Measurements from ENCODE around the gene GABBR1.

GABBR1 gene

DNA sequence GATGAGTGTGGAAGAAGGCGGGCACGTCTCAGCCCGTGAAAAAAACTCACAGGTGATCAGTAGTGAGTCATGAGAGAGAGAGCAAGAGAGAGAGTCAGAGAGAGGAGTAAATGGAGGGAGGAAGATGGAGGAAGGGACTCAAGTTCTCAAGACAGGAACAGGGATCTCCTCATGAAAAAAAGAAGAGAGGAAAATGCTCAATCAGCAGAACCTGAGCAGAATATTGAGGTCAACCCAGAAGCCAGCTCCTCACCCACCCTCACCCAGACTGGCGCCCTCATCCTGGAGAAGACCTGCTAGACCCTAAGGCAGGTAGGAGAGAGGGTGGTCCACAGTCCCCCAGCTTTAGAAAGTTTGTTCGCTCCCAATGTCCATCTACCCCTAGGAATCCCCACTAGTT is 78.2 kb downstream of the GABBR1 start:
- Histone ChIP-seq H3K27me3 (ENCODE audit: low read depth, low read length) (no peaks in the 10 kb centered on the region), H3K36me3 (replicated peaks; ENCODE audit: low read depth, low read length) (no peaks in the 10 kb centered on the region), H3K9ac (ENCODE audit: low read length) (no peak overlapping the region), H3K27ac (ENCODE audit: low read length) (no peak overlapping the region), H2AFZ (ENCODE audit: low read depth, low read length) (no peak overlapping the region), H3K4me1 (ENCODE audit: low read length) (no peaks in the 10 kb centered on the region), H3K4me3 (ENCODE audit: low read length) (no peak overlapping the region), H3K9me3 (ENCODE audit: insufficient read depth, low read length) (no peaks in the 10 kb centered on the region), H3K79me2 (ENCODE audit: low read length) (no peaks in the 10 kb centered on the region), H4K20me1 (ENCODE audit: insufficient read depth, low read length) (no peaks in the 10 kb centered on the region), H3K4me2 (ENCODE audit: low read length) (no peak overlapping the region)
- TF ChIP-seq EZH2phosphoT487 (IDR thresholded peaks at IDR 0.05; ENCODE audit: low read depth): no peak
- TF ChIP-seq, protein P1, sequence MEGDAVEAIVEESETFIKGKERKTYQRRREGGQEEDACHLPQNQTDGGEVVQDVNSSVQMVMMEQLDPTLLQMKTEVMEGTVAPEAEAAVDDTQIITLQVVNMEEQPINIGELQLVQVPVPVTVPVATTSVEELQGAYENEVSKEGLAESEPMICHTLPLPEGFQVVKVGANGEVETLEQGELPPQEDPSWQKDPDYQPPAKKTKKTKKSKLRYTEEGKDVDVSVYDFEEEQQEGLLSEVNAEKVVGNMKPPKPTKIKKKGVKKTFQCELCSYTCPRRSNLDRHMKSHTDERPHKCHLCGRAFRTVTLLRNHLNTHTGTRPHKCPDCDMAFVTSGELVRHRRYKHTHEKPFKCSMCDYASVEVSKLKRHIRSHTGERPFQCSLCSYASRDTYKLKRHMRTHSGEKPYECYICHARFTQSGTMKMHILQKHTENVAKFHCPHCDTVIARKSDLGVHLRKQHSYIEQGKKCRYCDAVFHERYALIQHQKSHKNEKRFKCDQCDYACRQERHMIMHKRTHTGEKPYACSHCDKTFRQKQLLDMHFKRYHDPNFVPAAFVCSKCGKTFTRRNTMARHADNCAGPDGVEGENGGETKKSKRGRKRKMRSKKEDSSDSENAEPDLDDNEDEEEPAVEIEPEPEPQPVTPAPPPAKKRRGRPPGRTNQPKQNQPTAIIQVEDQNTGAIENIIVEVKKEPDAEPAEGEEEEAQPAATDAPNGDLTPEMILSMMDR (IDR thresholded peaks at IDR 0.05; ENCODE audit: low read depth, low read length): no peak

DNA sequence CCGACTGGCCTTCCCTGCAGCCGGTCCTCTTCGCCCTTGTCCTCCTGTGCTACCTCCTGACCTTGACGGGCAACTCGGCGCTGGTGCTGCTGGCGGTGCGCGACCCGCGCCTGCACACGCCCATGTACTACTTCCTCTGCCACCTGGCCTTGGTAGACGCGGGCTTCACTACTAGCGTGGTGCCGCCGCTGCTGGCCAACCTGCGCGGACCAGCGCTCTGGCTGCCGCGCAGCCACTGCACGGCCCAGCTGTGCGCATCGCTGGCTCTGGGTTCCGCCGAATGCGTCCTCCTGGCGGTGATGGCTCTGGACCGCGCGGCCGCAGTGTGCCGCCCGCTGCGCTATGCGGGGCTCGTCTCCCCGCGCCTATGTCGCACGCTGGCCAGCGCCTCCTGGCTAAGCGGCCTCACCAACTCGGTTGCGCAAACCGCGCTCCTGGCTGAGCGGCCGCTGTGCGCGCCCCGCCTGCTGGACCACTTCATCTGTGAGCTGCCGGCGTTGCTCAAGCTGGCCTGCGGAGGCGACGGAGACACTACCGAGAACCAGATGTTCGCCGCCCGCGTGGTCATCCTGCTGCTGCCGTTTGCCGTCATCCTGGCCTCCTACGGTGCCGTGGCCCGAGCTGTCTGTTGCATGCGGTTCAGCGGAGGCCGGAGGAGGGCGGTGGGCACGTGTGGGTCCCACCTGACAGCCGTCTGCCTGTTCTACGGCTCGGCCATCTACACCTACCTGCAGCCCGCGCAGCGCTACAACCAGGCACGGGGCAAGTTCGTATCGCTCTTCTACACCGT is 79.5 kb downstream of the GABBR1 start:
- H4K20me1 ChIP-seq (ENCODE audit: insufficient read depth, low read length): no peaks in the 10 kb centered on the region
- H3K4me2 ChIP-seq (ENCODE audit: low read length): no peak overlapping the region
- H3K36me3 ChIP-seq (replicated peaks; ENCODE audit: low read depth, low read length): no peaks in the 10 kb centered on the region
- no peak overlapping the region for H3K9ac ChIP-seq (ENCODE audit: low read length)
- H3K4me3 ChIP-seq (ENCODE audit: low read length): no peak overlapping the region
- no peak overlapping the region for H2AFZ ChIP-seq (ENCODE audit: low read depth, low read length)
- no peaks in the 10 kb centered on the region for H3K4me1 ChIP-seq (ENCODE audit: low read length)
- TF ChIP-seq EZH2phosphoT487 (IDR thresholded peaks at IDR 0.05; ENCODE audit: low read depth): no peak
- TF ChIP-seq, protein P1 (IDR thresholded peaks at IDR 0.05; ENCODE audit: low read depth, low read length): no peak
- no peaks in the 10 kb centered on the region for H3K79me2 ChIP-seq (ENCODE audit: low read length)
- no peak overlapping the region for H3K27ac ChIP-seq (ENCODE audit: low read length)
- no peaks in the 10 kb centered on the region for H3K9me3 ChIP-seq (ENCODE audit: insufficient read depth, low read length)
- no peaks in the 10 kb centered on the region for H3K27me3 ChIP-seq (ENCODE audit: low read depth, low read length)

DNA sequence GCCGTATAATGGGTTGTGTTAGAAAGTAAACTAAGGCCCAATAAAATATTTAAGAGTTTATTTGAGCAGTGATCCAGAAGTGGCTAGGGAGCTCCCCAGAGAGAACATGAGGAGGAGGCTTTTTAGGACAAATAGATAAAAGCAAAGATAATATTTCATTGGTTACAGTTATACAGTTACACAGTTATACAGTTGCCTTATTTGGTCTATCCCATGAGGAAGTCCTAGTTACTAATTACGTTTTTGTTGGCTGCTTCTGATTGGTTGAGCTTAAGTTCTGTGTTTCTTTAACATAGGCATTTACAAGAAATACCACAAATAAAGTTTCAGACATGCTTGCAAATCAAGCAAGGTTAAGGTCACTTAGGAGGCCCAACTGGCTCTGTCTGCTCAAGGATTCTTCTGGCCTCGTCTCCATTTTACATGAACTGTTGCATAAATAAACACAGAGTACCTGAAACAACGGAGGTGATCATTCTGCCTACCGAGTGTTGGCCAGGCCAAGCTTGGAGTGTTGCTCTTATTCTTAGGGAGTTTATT is 80.4 kb downstream of the GABBR1 start:
- H3K4me1 ChIP-seq (ENCODE audit: low read length): no peaks in the 10 kb centered on the region
- H3K27ac ChIP-seq (ENCODE audit: low read length): no peak overlapping the region
- no peak overlapping the region for H3K4me2 ChIP-seq (ENCODE audit: low read length)
- H3K36me3 ChIP-seq (replicated peaks; ENCODE audit: low read depth, low read length): no peaks in the 10 kb centered on the region
- no peaks in the 10 kb centered on the region for H4K20me1 ChIP-seq (ENCODE audit: insufficient read depth, low read length)
- no peak for TF ChIP-seq EZH2phosphoT487 (IDR thresholded peaks at IDR 0.05; ENCODE audit: low read depth)
- TF ChIP-seq, protein P1 (IDR thresholded peaks at IDR 0.05; ENCODE audit: low read depth, low read length): no peak
- no peaks in the 10 kb centered on the region for H3K9me3 ChIP-seq (ENCODE audit: insufficient read depth, low read length)
- no peak overlapping the region for H3K4me3 ChIP-seq (ENCODE audit: low read length)
- H2AFZ ChIP-seq (ENCODE audit: low read depth, low read length): no peak overlapping the region
- no peaks in the 10 kb centered on the region for H3K79me2 ChIP-seq (ENCODE audit: low read length)
- H3K27me3 ChIP-seq (ENCODE audit: low read depth, low read length): no peaks in the 10 kb centered on the region
- H3K9ac ChIP-seq (ENCODE audit: low read length): no peak overlapping the region

DNA sequence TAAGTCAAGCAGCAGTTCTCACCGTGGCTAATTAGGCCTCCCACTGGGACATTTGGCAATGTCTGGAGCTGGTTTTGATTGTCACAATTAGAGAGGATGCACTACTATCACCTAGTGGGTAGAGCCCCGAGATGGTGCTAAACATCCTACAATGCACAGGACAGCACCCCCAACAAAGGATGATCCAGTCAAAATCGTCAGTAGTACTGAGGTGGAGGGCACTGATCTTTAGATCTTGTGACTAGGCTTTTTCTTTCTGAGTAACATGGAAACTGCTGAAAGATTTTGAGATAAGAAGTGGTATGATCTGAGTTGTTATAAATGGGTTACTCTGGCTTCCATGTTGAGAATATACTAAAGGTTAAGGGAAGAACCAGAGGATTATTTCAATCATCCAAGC is 85.4 kb downstream of the GABBR1 start:
- Histone ChIP-seq H3K4me2 (ENCODE audit: low read length) (no peak overlapping the region), H3K9me3 (ENCODE audit: insufficient read depth, low read length) (no peaks in the 10 kb centered on the region), H3K27ac (ENCODE audit: low read length) (no peak overlapping the region), H3K4me1 (ENCODE audit: low read length) (no peaks in the 10 kb centered on the region), H3K9ac (ENCODE audit: low read length) (no peak overlapping the region), H4K20me1 (ENCODE audit: insufficient read depth, low read length) (no peaks in the 10 kb centered on the region), H3K27me3 (ENCODE audit: low read depth, low read length) (no peaks in the 10 kb centered on the region), H3K36me3 (replicated peaks; ENCODE audit: low read depth, low read length) (no peaks in the 10 kb centered on the region), H3K4me3 (ENCODE audit: low read length) (no peak overlapping the region), H3K79me2 (ENCODE audit: low read length) (no peaks in the 10 kb centered on the region), H2AFZ (ENCODE audit: low read depth, low read length) (no peak overlapping the region)
- TF ChIP-seq, protein P1 (IDR thresholded peaks at IDR 0.05; ENCODE audit: low read depth, low read length): no peak
- TF ChIP-seq EZH2phosphoT487 (IDR thresholded peaks at IDR 0.05; ENCODE audit: low read depth): no peak
